OCI-LY3 (cell line): ENCODE results near the gene USH2A.

Experiments used
- CTCF ChIP-seq: fragments of 200-600, 300-600 bp; sonication (generic); IDR thresholded peaks from 2 replicates; pipeline ENCODE4 v1.5.1; 2014; ENCODE audit warnings: antibody characterized with exemption, low read length, low read depth
- EZH2phosphoT487 ChIP-seq: fragments of 200-600 bp; shearing (Covaris generic); IDR thresholded peaks from 2 replicates; pipeline ENCODE4 v1.6.1; 2018; ENCODE audit warnings: antibody characterized with exemption, mixed run types, low read depth

- TF ChIP-seq CTCF (no peak), EZH2phosphoT487 (no peak)
Measured at GRCh38 chr1:215845234-215845891, 577.9 kb downstream of the USH2A start.
